ENCODE results near the gene ROBO1. TPM values are rescaled to one million over a fixed set of nuclear protein-coding genes. Genes with fewer than 3 reads are reported as not detected.

ROBO1 gene
- total and polyA plus RNA-seq, 2 of the 8 experiments (the other 6 are each of a cell fraction or from before 2014, with no cell fraction given): 51.4 to 91.0 TPM

DNA sequence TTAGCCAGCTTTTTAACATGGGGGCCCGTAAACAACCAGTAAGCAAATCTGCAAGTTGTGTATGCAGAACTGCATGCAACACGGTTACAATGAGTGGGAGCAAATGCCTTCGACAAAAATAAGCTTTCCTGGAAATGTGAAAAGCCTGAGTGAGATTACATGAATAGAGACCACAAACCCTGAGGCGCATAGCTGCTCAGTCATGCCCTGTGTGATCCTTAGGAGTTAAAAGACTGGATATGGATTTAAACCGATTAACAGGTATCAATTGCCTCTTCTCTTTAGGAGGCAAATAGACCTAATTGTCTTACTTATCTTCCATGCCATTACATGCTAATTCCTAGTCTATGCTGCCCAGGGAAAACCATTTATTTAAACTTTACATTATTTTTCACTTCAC is 810.3 kb downstream of the ROBO1 start:
- DNase-seq (ENCODE audit: low read depth in 1 of 2, low spot score in 2 of 2): no peak
- no peaks in the 10 kb centered on the region for H4K20me1 ChIP-seq (replicated peaks in 1 of 2; ENCODE audit: control insufficient read depth in 1 of 2, insufficient read depth in 2 of 2, low read length in 2 of 2)
- H3K4me2 ChIP-seq (ENCODE audit: insufficient read depth in 1 of 2, low read depth in 2 of 2, low read length in 2 of 2): no peak overlapping the region
- peaks cover 2% of the 10 kb centered on the region; the same call in 1 of the 2 replicates for H3K23me2 ChIP-seq (ENCODE audit: low read depth, low read length)
- no peak overlapping the region for H4K91ac ChIP-seq (replicated peaks; ENCODE audit: insufficient read length, low read length)
- H2AK5ac ChIP-seq (ENCODE audit: low read depth, low read length): no peak overlapping the region
- H3K36me3 ChIP-seq (ENCODE audit: control insufficient read depth in 2 of 4, insufficient read depth in 4 of 4, low read length in 3 of 4): no peaks in the 10 kb centered on the region
- no peak overlapping the region for H2BK12ac ChIP-seq (ENCODE audit: low read depth, low read length)
- no peak overlapping the region for H2BK120ac ChIP-seq (replicated peaks; ENCODE audit: low read depth, low read length)
- H3K23ac ChIP-seq (ENCODE audit: insufficient read length): no peak overlapping the region
- peaks cover 0 to 3% (median 0%) of the 10 kb centered on the region in 4 experiments; a peak in 3 of 7 replicates for H3K4me1 ChIP-seq (replicated peaks in 1 of 4; ENCODE audit: control insufficient read depth in 3 of 4, insufficient read depth in 4 of 4, low read length in 3 of 4)
- no peak overlapping the region for H3K27ac ChIP-seq (ENCODE audit: low read depth, low read length)
- no peak for FAIRE-seq
- H2AFZ ChIP-seq (ENCODE audit: low read length): no peak overlapping the region
- no peak overlapping the region for H4K8ac ChIP-seq (ENCODE audit: extremely low read depth, insufficient read depth, low read length)
- no peak overlapping the region for H3K9ac ChIP-seq (replicated peaks in 1 of 4; ENCODE audit: extremely low read depth in 1 of 4, low read depth in 3 of 4, low read length in 3 of 4)
- no peak overlapping the region for H4K5ac ChIP-seq (ENCODE audit: insufficient read length, low read depth, low read length)
- POLR2A ChIA-PET (ENCODE audit: partially characterized antibody): no interaction called here
- no peak overlapping the region for H3K18ac ChIP-seq (ENCODE audit: extremely low read depth, low read length)
- H3K4me3 ChIP-seq (ENCODE audit: extremely low read depth in 1 of 4, insufficient read depth in 2 of 4, low read depth in 3 of 4, low read length in 4 of 4): no peak overlapping the region
- H3K79me1 ChIP-seq (ENCODE audit: low read depth, low read length): peaks cover 3% of the 10 kb centered on the region; the same call in 1 of the 2 replicates
- no peak overlapping the region for H3K56ac ChIP-seq (replicated peaks; ENCODE audit: insufficient read length, low read depth, low read length)
- H3K9me3 ChIP-seq (ENCODE audit: insufficient read depth in 2 of 2, low read depth in 1 of 2, low read length in 1 of 2): no peaks in the 10 kb centered on the region
- no peaks in the 10 kb centered on the region for H3K27me3 ChIP-seq (replicated peaks in 1 of 4; ENCODE audit: control insufficient read depth in 3 of 4, extremely low read depth in 1 of 4, insufficient read depth in 3 of 4, low read length in 3 of 4)
- H2BK15ac ChIP-seq (ENCODE audit: low read length): no peak overlapping the region
- H2BK5ac ChIP-seq (ENCODE audit: low read depth, low read length): no peak overlapping the region
- no peak overlapping the region for H2BK20ac ChIP-seq (ENCODE audit: low read length)
- CTCF ChIA-PET (ENCODE audit: partially characterized antibody): no interaction called here
- WGBS, 2 experiments (ENCODE audit: extremely low coverage in 1 of 2, insufficient coverage in 1 of 2, insufficient read length in 1 of 2, insufficient replicate concordance in 2 of 2, low coverage in 1 of 2, low lambda C conversion rate in 2 of 2, missing lambda C conversion rate in 1 of 2): 78% methylated on average over 5 of the region's 5 CpGs; no CpG with 5 or more reads in 1 of the 2 experiments
- no peak overlapping the region for H3K14ac ChIP-seq (ENCODE audit: insufficient read length)
- H3K79me2 ChIP-seq (ENCODE audit: control insufficient read depth in 1 of 2, insufficient read depth in 2 of 2, low read length in 2 of 2): peaks cover 0 to 17% of the 10 kb centered on the region in 2 experiments; a peak in 2 of 4 replicates
- no peak overlapping the region for H3K4ac ChIP-seq (replicated peaks; ENCODE audit: insufficient read length, low read depth, low read length)
- TF ChIP-seq POU5F1 (IDR thresholded peaks at IDR 0.05; ENCODE audit: low read depth, low read length) (no peak), SP2 (IDR thresholded peaks at IDR 0.05; ENCODE audit: low read length) (no peak), EZH2 (IDR thresholded peaks at IDR 0.05; ENCODE audit: low read depth, low read length, severe bottlenecking) (no peak), POLR2AphosphoS5 (IDR thresholded peaks at IDR 0.05; ENCODE audit: low read depth, low read length) (no peak), GABPA (IDR thresholded peaks at IDR 0.05; ENCODE audit: borderline replicate concordance, insufficient read depth, low read length) (no peak), TAF7 (optimal IDR thresholded peaks at IDR 0.05; ENCODE audit: borderline replicate concordance, low read depth, low read length) (no peak), SUZ12 (IDR thresholded peaks at IDR 0.05; ENCODE audit: low read length) (no peak), HDAC6 (IDR thresholded peaks at IDR 0.05; ENCODE audit: low read depth, low read length) (no peak), RNF2 (IDR thresholded peaks at IDR 0.05; ENCODE audit: borderline replicate concordance, low read depth, low read length, missing control alignments, poor library complexity, severe bottlenecking) (no peak)
- TF ChIP-seq, protein P1, sequence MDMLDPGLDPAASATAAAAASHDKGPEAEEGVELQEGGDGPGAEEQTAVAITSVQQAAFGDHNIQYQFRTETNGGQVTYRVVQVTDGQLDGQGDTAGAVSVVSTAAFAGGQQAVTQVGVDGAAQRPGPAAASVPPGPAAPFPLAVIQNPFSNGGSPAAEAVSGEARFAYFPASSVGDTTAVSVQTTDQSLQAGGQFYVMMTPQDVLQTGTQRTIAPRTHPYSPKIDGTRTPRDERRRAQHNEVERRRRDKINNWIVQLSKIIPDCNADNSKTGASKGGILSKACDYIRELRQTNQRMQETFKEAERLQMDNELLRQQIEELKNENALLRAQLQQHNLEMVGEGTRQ (IDR thresholded peaks at IDR 0.05; ENCODE audit: low read length): no peak
- TF ChIP-seq, protein P2, sequence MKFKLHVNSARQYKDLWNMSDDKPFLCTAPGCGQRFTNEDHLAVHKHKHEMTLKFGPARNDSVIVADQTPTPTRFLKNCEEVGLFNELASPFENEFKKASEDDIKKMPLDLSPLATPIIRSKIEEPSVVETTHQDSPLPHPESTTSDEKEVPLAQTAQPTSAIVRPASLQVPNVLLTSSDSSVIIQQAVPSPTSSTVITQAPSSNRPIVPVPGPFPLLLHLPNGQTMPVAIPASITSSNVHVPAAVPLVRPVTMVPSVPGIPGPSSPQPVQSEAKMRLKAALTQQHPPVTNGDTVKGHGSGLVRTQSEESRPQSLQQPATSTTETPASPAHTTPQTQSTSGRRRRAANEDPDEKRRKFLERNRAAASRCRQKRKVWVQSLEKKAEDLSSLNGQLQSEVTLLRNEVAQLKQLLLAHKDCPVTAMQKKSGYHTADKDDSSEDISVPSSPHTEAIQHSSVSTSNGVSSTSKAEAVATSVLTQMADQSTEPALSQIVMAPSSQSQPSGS (IDR thresholded peaks at IDR 0.05; ENCODE audit: low read length): no peak
